ENCODE results near the gene LIF. TPM values are rescaled to one million over a fixed set of nuclear protein-coding genes. Genes with fewer than 3 reads are reported as not detected.

LIF gene
- total and polyA plus RNA-seq, 2 donors (not counting 3 experiments of a cell fraction or from before 2014, with no cell fraction given), result 0.12 to 0.27 TPM

GRCh38 chr22:30246814-30247376, 336 bp upstream of the LIF start:
- peaks cover 22 to 25% of the 10 kb centered on the region in 2 experiments for H3K27me3 ChIP-seq (ENCODE audit: control insufficient read depth in 2 of 2, insufficient read depth in 2 of 2, low read length in 2 of 2)
- no peak for TF ChIP-seq EZH2 (IDR thresholded peaks at IDR 0.05; ENCODE audit: borderline replicate concordance, low read depth, low read length, severe bottlenecking)
- TF ChIP-seq CTCF (IDR thresholded peaks at IDR 0.05; ENCODE audit: extremely low read depth in 1 of 2, insufficient read depth in 1 of 2, low read depth in 1 of 2, low read length in 2 of 2), result no peak
- TF ChIP-seq POLR2A (IDR thresholded peaks at IDR 0.05; ENCODE audit: low read depth, low read length), result no peak
- TF ChIP-seq MAX (IDR thresholded peaks at IDR 0.05; ENCODE audit: insufficient read depth, insufficient read length), result no peak
- TF ChIP-seq POLR2AphosphoS5 (IDR thresholded peaks at IDR 0.05; ENCODE audit: insufficient read depth, low read depth, low read length), result no peak
- TF ChIP-seq MYC (IDR thresholded peaks at IDR 0.05; ENCODE audit: low read depth, low read length), result no peak
- no peak for TF ChIP-seq GATA2 (IDR thresholded peaks at IDR 0.05; ENCODE audit: insufficient read depth, insufficient read length, low read depth, low read length)
- no peak for TF ChIP-seq FOS (IDR thresholded peaks at IDR 0.05; ENCODE audit: borderline replicate concordance, insufficient read depth, low read length)
- no peak for TF ChIP-seq JUN (IDR thresholded peaks at IDR 0.05; ENCODE audit: borderline replicate concordance, insufficient read depth, insufficient read length, low read depth)
- H3K9me3 ChIP-seq (replicated peaks; ENCODE audit: control insufficient read depth, insufficient read depth, low read length), result no peaks in the 10 kb centered on the region
- CTCF ChIA-PET, result interaction anchor here (0.6 to 1.5 kb wide), 3 partner anchors 9 to 140 kb away, joined by 3 read pairs; no protein-coding TSS in a partner anchor
- H4K20me1 ChIP-seq (replicated peaks; ENCODE audit: control insufficient read depth, extremely low read depth, insufficient read depth, low read length), result no peaks in the 10 kb centered on the region
- no peaks in the 10 kb centered on the region for H3K36me3 ChIP-seq (ENCODE audit: control insufficient read depth in 2 of 2, extremely low read depth in 1 of 2, insufficient read depth in 2 of 2, low read length in 2 of 2)
- no peak overlapping the region for H3K27ac ChIP-seq (ENCODE audit: insufficient read depth, low read depth, low read length)
- no TSS peak for BruUV-seq (replicated peaks)
- peaks cover 11% of the 10 kb centered on the region for H3K4me1 ChIP-seq (ENCODE audit: control insufficient read depth, extremely low read depth, insufficient read depth, low read length)
- H3K4me2 ChIP-seq (ENCODE audit: insufficient read depth, low read length), result peak overlapping the region; percentile 81
- dilution Hi-C loops (cut with MboI; ENCODE audit: extremely low pct_ligation_motif_present, low sequenced_read_pairs) (no loop called here), intact Hi-C loops (cut with micrococcal nuclease) (no loop called here)
- H3K9ac ChIP-seq (replicated peaks; ENCODE audit: extremely low read depth, insufficient read depth, low read length), result no peak overlapping the region
- peak overlapping the region; percentile 87 for H2AFZ ChIP-seq (ENCODE audit: low read depth, low read length)
- FAIRE-seq, result no peak
- H3K4me3 ChIP-seq (replicated peaks in 1 of 3; ENCODE audit: insufficient read depth in 1 of 3, low read depth in 1 of 3, low read length in 3 of 3), result peak overlapping the region in 2 of 3 experiments; percentile 13 to 51
- H3K79me2 ChIP-seq (ENCODE audit: control insufficient read depth, insufficient read depth, low read length), result no peaks in the 10 kb centered on the region
- no peaks in the 10 kb centered on the region for H3K9me1 ChIP-seq (replicated peaks; ENCODE audit: control insufficient read depth, extremely low read depth, insufficient read depth, low read length)
- POLR2A ChIA-PET, result no interaction called here
- no peak for DNase-seq (ENCODE audit: low read depth, low spot score)
